Measurements from ENCODE around the gene DLG4. TPM values are rescaled to one million over a fixed set of nuclear protein-coding genes. Genes with fewer than 3 reads are reported as not detected.

Gene DLG4
- total and polyA plus RNA-seq, 2 donors (not counting 3 experiments of a cell fraction or from before 2014, with no cell fraction given) = 14.9 to 34.6 TPM

- CTCF ChIA-PET = no interaction called here
Measured at GRCh38 chr17:7204336-7204735, 15.3 kb downstream of the DLG4 start.

More at GRCh38 chr17:7204336-7204735, 15.3 kb downstream of the DLG4 start:
- Histone ChIP-seq H3K9ac (replicated peaks; ENCODE audit: extremely low read depth, insufficient read depth, low read length) (no peak overlapping the region), H3K27me3 (ENCODE audit: control insufficient read depth in 2 of 2, insufficient read depth in 2 of 2, low read length in 2 of 2) (no peaks in the 10 kb centered on the region), H3K4me1 (ENCODE audit: control insufficient read depth, extremely low read depth, insufficient read depth, low read length) (peaks cover 6% of the 10 kb centered on the region), H4K20me1 (replicated peaks; ENCODE audit: control insufficient read depth, extremely low read depth, insufficient read depth, low read length) (no peaks in the 10 kb centered on the region), H3K36me3 (ENCODE audit: control insufficient read depth in 2 of 2, extremely low read depth in 1 of 2, insufficient read depth in 2 of 2, low read length in 2 of 2) (peaks cover 3 to 18% of the 10 kb centered on the region in 2 experiments), H3K27ac (ENCODE audit: insufficient read depth, low read depth, low read length) (no peak overlapping the region), H3K79me2 (ENCODE audit: control insufficient read depth, insufficient read depth, low read length) (no peaks in the 10 kb centered on the region), H3K9me3 (replicated peaks; ENCODE audit: control insufficient read depth, insufficient read depth, low read length) (no peaks in the 10 kb centered on the region), H3K9me1 (replicated peaks; ENCODE audit: control insufficient read depth, extremely low read depth, insufficient read depth, low read length) (no peaks in the 10 kb centered on the region), H3K4me2 (ENCODE audit: insufficient read depth, low read length) (peak overlapping the region; percentile 51), H3K4me3 (replicated peaks in 1 of 3; ENCODE audit: insufficient read depth in 1 of 3, low read depth in 1 of 3, low read length in 3 of 3) (no peak overlapping the region), H2AFZ (ENCODE audit: low read depth, low read length) (no peak overlapping the region)
- BruUV-seq (replicated peaks) = no TSS peak
- DNase-seq (ENCODE audit: low read depth, low spot score) (no peak), FAIRE-seq (no peak)
- TF ChIP-seq GATA2 (IDR thresholded peaks at IDR 0.05; ENCODE audit: insufficient read depth, insufficient read length, low read depth, low read length) (no peak), MYC (IDR thresholded peaks at IDR 0.05; ENCODE audit: low read depth, low read length) (no peak), POLR2AphosphoS5 (IDR thresholded peaks at IDR 0.05; ENCODE audit: insufficient read depth, low read depth, low read length) (no peak), FOS (IDR thresholded peaks at IDR 0.05; ENCODE audit: borderline replicate concordance, insufficient read depth, low read length) (no peak), JUN (IDR thresholded peaks at IDR 0.05; ENCODE audit: borderline replicate concordance, insufficient read depth, insufficient read length, low read depth) (no peak), EZH2 (IDR thresholded peaks at IDR 0.05; ENCODE audit: borderline replicate concordance, low read depth, low read length, severe bottlenecking) (no peak), CTCF (IDR thresholded peaks at IDR 0.05; ENCODE audit: extremely low read depth in 1 of 2, insufficient read depth in 1 of 2, low read depth in 1 of 2, low read length in 2 of 2) (no peak), POLR2A (IDR thresholded peaks at IDR 0.05; ENCODE audit: low read depth, low read length) (no peak), MAX (IDR thresholded peaks at IDR 0.05; ENCODE audit: insufficient read depth, insufficient read length) (no peak)
- POLR2A ChIA-PET = no interaction called here
- dilution Hi-C loops (cut with MboI; ENCODE audit: extremely low pct_ligation_motif_present, low sequenced_read_pairs) = no loop called here
- intact Hi-C loops (cut with micrococcal nuclease) = no loop called here

Data from endothelial cell of umbilical vein (primary cell).